Amniotic epithelial cell (primary cell): ENCODE measurements around the gene SCLT1.

Experiments used
- DNase-seq: peaks from one replicate; pipeline ENCODE4 v3.0.0-alpha.2; 2010; ENCODE audit warnings: low read depth

Gene SCLT1

DNA sequence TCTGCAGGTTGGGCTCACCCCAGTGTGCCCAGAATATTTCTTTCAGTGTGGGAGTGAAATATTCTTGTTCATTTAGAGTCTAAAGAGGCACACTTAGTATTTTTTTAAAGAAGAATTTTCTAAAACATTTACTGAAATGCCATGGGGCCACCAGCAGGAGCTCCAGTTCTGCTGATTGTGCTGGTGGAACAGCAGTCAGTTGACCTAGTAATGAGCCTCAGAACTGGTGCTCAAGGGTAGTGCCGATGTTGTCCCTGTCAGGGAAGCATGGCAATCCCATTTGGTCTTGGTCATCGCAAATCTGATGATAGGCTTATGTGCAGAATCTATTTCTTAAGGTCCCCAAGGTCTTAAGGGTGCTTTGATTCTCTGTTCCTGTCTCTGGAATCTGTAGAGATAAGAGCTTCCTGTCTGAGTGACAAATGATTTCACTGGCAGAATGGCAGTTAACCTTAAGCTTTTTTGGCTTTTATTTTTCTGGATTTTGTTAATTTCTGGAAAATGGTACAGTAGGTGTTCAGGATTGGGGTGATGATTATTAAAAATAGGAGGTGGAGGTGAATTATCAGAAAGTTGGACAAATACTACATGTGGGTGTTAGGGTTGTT, 252.5 kb downstream of the SCLT1 start:
- no peak for DNase-seq

DNA sequence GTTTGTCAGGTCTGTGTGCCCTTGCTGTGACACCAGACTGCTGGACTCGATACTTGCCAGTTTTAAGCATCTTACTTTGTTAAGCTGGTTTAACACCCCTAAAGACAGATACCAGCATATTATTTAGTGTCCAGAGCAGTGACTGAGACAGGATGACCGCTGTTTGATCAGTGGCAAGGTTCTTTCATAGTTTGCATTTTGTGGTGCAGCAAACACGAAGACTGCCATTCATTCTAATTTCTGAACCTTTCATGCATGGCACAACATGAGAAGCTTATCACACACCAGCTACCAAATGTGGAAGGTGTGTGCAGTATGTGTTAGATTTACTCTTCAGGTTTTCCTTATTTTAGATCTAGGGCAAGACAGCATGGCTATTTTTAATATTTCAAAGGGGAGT, 255.7 kb downstream of the SCLT1 start:
- DNase-seq, result no peak

DNA sequence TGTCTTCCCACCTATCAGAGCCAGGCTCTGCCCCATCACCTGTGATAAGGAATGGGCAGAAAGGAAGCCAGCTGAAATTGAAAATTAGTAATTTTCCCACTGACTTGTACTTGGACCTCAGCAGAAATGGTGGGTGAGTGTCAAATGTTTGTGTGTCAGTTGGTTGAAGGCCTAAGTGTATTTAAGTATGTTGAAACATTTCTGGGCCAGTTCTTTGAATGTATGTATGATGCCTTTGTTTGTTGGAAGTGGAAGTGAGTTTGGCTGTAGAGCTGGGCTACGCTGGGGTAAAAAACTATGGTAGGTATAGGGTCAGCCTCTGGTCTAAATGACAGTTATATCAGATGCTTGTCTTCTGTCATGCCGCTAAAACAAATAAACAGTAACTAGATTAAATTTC, 256.1 kb downstream of the SCLT1 start:
- no peak for DNase-seq

DNA sequence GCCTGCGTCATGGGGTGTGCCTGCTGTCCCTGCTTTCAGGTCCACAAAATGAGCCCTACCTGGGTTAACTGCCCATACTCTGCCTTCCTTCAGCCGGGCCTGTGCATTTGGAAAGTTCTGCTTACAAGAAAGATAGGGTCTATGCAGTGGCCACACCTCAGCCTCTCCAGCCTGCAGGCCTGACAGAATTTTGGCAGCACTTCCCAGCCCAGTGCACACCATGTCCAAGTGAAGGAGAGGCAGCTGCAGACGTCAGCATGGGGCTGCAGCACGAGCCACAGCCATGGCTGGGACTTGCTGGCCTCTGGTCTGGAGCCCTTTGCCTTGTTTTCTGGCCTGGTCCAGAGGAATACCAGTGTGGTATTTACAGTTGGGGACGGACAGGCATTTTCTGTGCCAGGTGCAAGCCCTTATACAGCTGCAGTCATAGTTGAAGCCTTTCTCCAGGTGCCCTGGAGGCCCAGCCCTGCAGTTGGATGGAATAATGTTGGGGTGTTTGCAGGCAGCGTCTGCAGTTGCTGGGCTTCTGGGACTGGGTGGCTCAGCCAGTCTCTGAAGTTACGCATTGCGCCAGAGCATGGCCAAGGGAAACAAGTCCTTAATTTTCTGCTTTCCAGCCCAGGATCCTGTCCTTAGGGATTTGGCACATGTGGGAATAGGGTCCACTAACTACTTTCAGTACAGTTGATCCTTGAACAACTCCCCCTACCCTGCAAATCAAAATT, 257.7 kb downstream of the SCLT1 start:
- DNase-seq, result no peak
